Brain microvascular endothelial cell (primary cell): Measurements from ENCODE around the gene SLC44A5.

Source experiments
- DNase-seq: peaks from one replicate; pipeline ENCODE4 v3.0.0-alpha.2; 2020
- H3K27ac ChIP-seq: fragments of 250-450 bp; sonication (Bioruptor Pico); 2 replicates; pipeline ENCODE4 v1.5.1; 2020; ENCODE audit warnings: mild to moderate bottlenecking, moderate library complexity
- H3K27me3 ChIP-seq: fragments of 250-450 bp; sonication (Bioruptor Pico); replicated peaks from 2 replicates; pipeline ENCODE4 v1.5.1; 2020; ENCODE audit warnings: mild to moderate bottlenecking
- H3K36me3 ChIP-seq: fragments of 250-450 bp; sonication (Bioruptor Pico); replicated peaks from 2 replicates; pipeline ENCODE4 v1.5.1; 2020; ENCODE audit warnings: mild to moderate bottlenecking
- H3K4me3 ChIP-seq: 2 replicates; pipeline ENCODE4 v1.5.1; 2011; ENCODE audit warnings: low read depth, mild to moderate bottlenecking, control low read depth, low read length, moderate library complexity
- CTCF ChIP-seq: IDR thresholded peaks from 2 replicates; pipeline ENCODE4 v1.5.1; 2011; ENCODE audit warnings: low read depth, mild to moderate bottlenecking, moderate library complexity, low read length, control low read depth, inconsistent platforms; ENCODE audit errors: missing control alignments
- in situ Hi-C: cut with HindIII; loops from 2 replicates; pipeline ENCODE4 v1.10.0; 2017; ENCODE audit warnings: low sequenced_read_pairs, low pct_ligation_motif_present

SLC44A5 gene

GRCh38 chr1:75587692-75588091 is 23.2 kb downstream of the SLC44A5 start:
- no peak for DNase-seq
- H3K27ac ChIP-seq: no peak overlapping the region
- no peaks in the 10 kb centered on the region for H3K27me3 ChIP-seq
- H3K4me3 ChIP-seq: no peak overlapping the region
- in situ Hi-C loops: no loop called here
- no peak for TF ChIP-seq CTCF
- no peaks in the 10 kb centered on the region for H3K36me3 ChIP-seq

- in situ Hi-C loops: no loop called here
- DNase-seq: no peak
- Histone ChIP-seq H3K4me3 (no peak overlapping the region), H3K36me3 (no peaks in the 10 kb centered on the region), H3K27me3 (no peaks in the 10 kb centered on the region), H3K27ac (no peak overlapping the region)
- TF ChIP-seq CTCF: no peak
Measured at GRCh38 chr1:75583282-75583681, 27.6 kb downstream of the SLC44A5 start.

- no peak for DNase-seq
- Histone ChIP-seq H3K4me3 (no peak overlapping the region), H3K27me3 (no peaks in the 10 kb centered on the region), H3K27ac (no peak overlapping the region), H3K36me3 (no peaks in the 10 kb centered on the region)
- in situ Hi-C loops: no loop called here
- TF ChIP-seq CTCF: no peak
Measured at GRCh38 chr1:75582725-75583261, 28.1 kb downstream of the SLC44A5 start.

- no peak overlapping the region for H3K27ac ChIP-seq
- in situ Hi-C loops: no loop called here
- H3K27me3 ChIP-seq: no peaks in the 10 kb centered on the region
- no peaks in the 10 kb centered on the region for H3K36me3 ChIP-seq
- no peak overlapping the region for H3K4me3 ChIP-seq
- TF ChIP-seq CTCF: no peak
- DNase-seq: no peak
Measured at GRCh38 chr1:75579046-75579445, 31.9 kb downstream of the SLC44A5 start.

- TF ChIP-seq CTCF: no peak
- in situ Hi-C loops: no loop called here
- no peak for DNase-seq
- H3K27me3 ChIP-seq: no peaks in the 10 kb centered on the region
- no peak overlapping the region for H3K27ac ChIP-seq
- no peak overlapping the region for H3K4me3 ChIP-seq
- H3K36me3 ChIP-seq: no peaks in the 10 kb centered on the region
Measured at GRCh38 chr1:75575837-75576236, 35.1 kb downstream of the SLC44A5 start.

DNA sequence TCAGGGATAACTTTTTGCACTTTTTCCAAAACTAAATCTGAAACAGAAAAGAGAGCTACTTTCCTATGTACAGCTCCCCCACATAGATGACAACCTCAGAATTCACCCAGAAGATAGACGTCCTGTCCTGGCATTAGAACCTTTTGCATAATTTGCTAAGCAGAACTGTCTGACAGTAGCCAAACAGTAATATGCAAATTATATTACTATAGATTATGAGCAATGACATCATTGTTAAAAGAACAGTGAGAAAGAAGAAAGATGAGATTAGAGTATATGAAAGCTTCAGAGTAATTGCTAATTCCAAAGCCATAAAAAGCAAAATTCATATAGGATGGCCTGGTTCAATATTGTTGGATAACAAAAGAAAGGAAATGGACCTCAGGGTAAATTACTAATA is 43.7 kb downstream of the SLC44A5 start:
- no peak overlapping the region for H3K27ac ChIP-seq
- no peaks in the 10 kb centered on the region for H3K27me3 ChIP-seq
- H3K4me3 ChIP-seq: no peak overlapping the region
- H3K36me3 ChIP-seq: no peaks in the 10 kb centered on the region
- no peak for TF ChIP-seq CTCF
- in situ Hi-C loops: no loop called here
- DNase-seq: no peak
